HCT116 (cell line): ENCODE measurements around the gene OLA1. TPM values are rescaled to one million over a fixed set of nuclear protein-coding genes. Genes with fewer than 3 reads are reported as not detected.

Source experiments
- ATAC-seq: fragments of 200-7000 bp; cut with Tn5 transposase; 2 replicates; pipeline ENCODE4 v1.9.1; 2020; ENCODE audit warnings: mild to moderate bottlenecking, moderate library complexity
- BruUV-seq: library from RNA; stranded (reverse); fragments of 400-500 nt; replicated peaks from 2 replicates; lab custom pipeline; 2021; lab: Mats Ljungman, UMichigan
- CTCF ChIA-PET: fragments of 300-600 bp; sonication (Branson Sonifier 250); formaldehyde crosslinking; loops from one replicate; lab custom pipeline; 2021; ENCODE audit warnings: antibody characterized with exemption; lab: Charles Lee
- POLR2A ChIA-PET: fragments of 300-600, 350-600 bp; sonication (Branson Sonifier 250); formaldehyde crosslinking; loops from one replicate; lab custom pipeline; 2021; ENCODE audit warnings: antibody characterized with exemption; lab: Charles Lee
- RAD21 ChIA-PET, 2 experiments: fragments of 300-600 bp; sonication (Branson Sonifier 250); formaldehyde crosslinking; loops; one replicate each; lab custom pipeline; 2023; ENCODE audit warnings: low total read pairs in 2 of 2; ENCODE audit not compliant: uncharacterized antibody in 2 of 2, unreplicated experiment in 2 of 2, low non-redundant PET in 1 of 2; lab: Charles Lee
- DNase-seq: peaks from one replicate; pipeline ENCODE4 v3.0.0-alpha.2; 2010; ENCODE audit warnings: low read depth, low spot score
- H2AFZ ChIP-seq: fragments of 200-600 bp; shearing (Covaris generic), sonication (generic); 2 replicates; pipeline ENCODE4 v1.6.1; 2017; ENCODE audit warnings: low read depth, mixed run types, mixed read lengths, antibody characterized with exemption, low read length; ENCODE audit not compliant: poor library complexity, severe bottlenecking
- H3K27ac ChIP-seq: 2 replicates; pipeline ENCODE4 v1.5.1; 2012; ENCODE audit warnings: low read depth, low read length
- H3K27me3 ChIP-seq: fragments of 200-600 bp; sonication (generic); 2 replicates; pipeline ENCODE4 v1.6.1; 2016; ENCODE audit warnings: mixed run types, low read length, mixed read lengths; ENCODE audit not compliant: insufficient read depth
- H3K36me3 ChIP-seq, 2 experiments: fragments of 200-500 bp in 1 of 2; fragments of 200-600 bp in 1 of 2; sonication (Bioruptor generic) in 1 of 2; sonication (generic) in 1 of 2; 2 replicates each; pipeline versions ENCODE4 v1.5.1 to v1.6.1; 2014 to 2016; ENCODE audit warnings: low read length in 2 of 2, inconsistent platforms in 1 of 2, mixed read lengths in 1 of 2, mixed run types in 1 of 2; ENCODE audit not compliant: insufficient read depth in 2 of 2, control insufficient read depth in 1 of 2
- H3K4me1 ChIP-seq, 2 experiments: fragments of 200-600 bp in 1 of 2; sonication (generic) in 1 of 2; 2 replicates each; pipeline versions ENCODE4 v1.5.1 to v1.6.1; 2012 to 2017; ENCODE audit warnings: low read length in 2 of 2, inconsistent platforms in 1 of 2, mild to moderate bottlenecking in 1 of 2, mixed read lengths in 1 of 2, mixed run types in 1 of 2, moderate library complexity in 1 of 2; ENCODE audit not compliant: insufficient read depth in 2 of 2, control insufficient read depth in 1 of 2
- H3K4me2 ChIP-seq: fragments of 200-600 bp; sonication (generic); 2 replicates; pipeline ENCODE4 v1.6.1; 2017; ENCODE audit warnings: mixed run types, low read length, mixed read lengths
- H3K4me3 ChIP-seq, 2 experiments: fragments of 200-600 bp in 1 of 2; sonication (generic) in 1 of 2; replicated peaks in 1 of 2; 2 replicates each; pipeline ENCODE4 v1.5.1; 2011 to 2016; ENCODE audit warnings: low read length in 2 of 2, control low read depth in 1 of 2, low read depth in 1 of 2, mild to moderate bottlenecking in 1 of 2, mixed read lengths in 1 of 2, mixed run types in 1 of 2
- H3K79me2 ChIP-seq: fragments of 200-600 bp; sonication (generic); 2 replicates; pipeline ENCODE4 v1.6.1; 2017; ENCODE audit warnings: mild to moderate bottlenecking, mixed run types, low read length, moderate library complexity, mixed read lengths; ENCODE audit not compliant: insufficient read depth
- H3K9ac ChIP-seq: fragments of 200-600 bp; sonication (generic); 2 replicates; pipeline ENCODE4 v1.6.1; 2016; ENCODE audit warnings: low read length, mixed read lengths
- H3K9me2 ChIP-seq: fragments of 200-600 bp; sonication (generic), shearing (Covaris generic); 2 replicates; pipeline ENCODE4 v1.6.1; 2017; ENCODE audit warnings: mixed run types, mild to moderate bottlenecking, moderate library complexity; ENCODE audit not compliant: insufficient read depth
- H3K9me3 ChIP-seq, 2 experiments: fragments of 200-500 bp in 1 of 2; fragments of 200-600 bp in 1 of 2; sonication (Bioruptor generic) in 1 of 2; sonication (generic) in 1 of 2; 2 replicates each; pipeline ENCODE4 v1.6.1; 2014 to 2017; ENCODE audit warnings: low read length in 2 of 2, mixed read lengths in 2 of 2, inconsistent platforms in 1 of 2, low read depth in 1 of 2, mild to moderate bottlenecking in 1 of 2, mixed run types in 1 of 2, moderate library complexity in 1 of 2; ENCODE audit not compliant: control insufficient read depth in 1 of 2, insufficient read depth in 1 of 2
- H4K20me1 ChIP-seq: fragments of 200-600 bp; sonication (generic), shearing (Covaris generic); 2 replicates; pipeline ENCODE4 v1.6.1; 2017; ENCODE audit warnings: mixed run types, mild to moderate bottlenecking, moderate library complexity; ENCODE audit not compliant: insufficient read depth
- CTCF ChIP-seq, 3 experiments: fragments of 200-600 bp in 1 of 3; sonication (generic) in 1 of 3; IDR thresholded peaks in 2 of 3; conservative IDR thresholded peaks in 1 of 3; 2 replicates each; pipeline ENCODE4 v1.5.1; 2012 to 2017; ENCODE audit warnings: low read depth in 2 of 3, low read length in 2 of 3, antibody characterized with exemption in 1 of 3, borderline replicate concordance in 1 of 3, control low read depth in 1 of 3, mild to moderate bottlenecking in 1 of 3, mixed read lengths in 1 of 3, mixed run types in 1 of 3, moderate library complexity in 1 of 3; ENCODE audit not compliant: insufficient read depth in 1 of 3
- JUND ChIP-seq: IDR thresholded peaks from 2 replicates; pipeline ENCODE4 v1.6.1; 2012
- POLR2AphosphoS5 ChIP-seq: IDR thresholded peaks from 2 replicates; pipeline ENCODE4 v1.6.1; 2011; ENCODE audit warnings: mild to moderate bottlenecking, low read depth, low read length, moderate library complexity
- SRF ChIP-seq: IDR thresholded peaks from 2 replicates; pipeline ENCODE4 v1.6.1; 2012; ENCODE audit warnings: low read depth
- ZBTB33 ChIP-seq: IDR thresholded peaks from 2 replicates; pipeline ENCODE4 v1.6.1; 2011; ENCODE audit warnings: mild to moderate bottlenecking, low read length, moderate library complexity; ENCODE audit not compliant: insufficient replicate concordance; ENCODE audit errors: extremely low read depth
- intact Hi-C: fragments of 100-400 bp; cut with micrococcal nuclease; formaldehyde crosslinking; loops from 2 replicates; pipeline ENCODE4 v1.10.0; 2022
- total RNA-seq: library from RNA; stranded (reverse); gene quantifications from one replicate; pipeline ENCODE4 v1.2.1, GENCODE V29; 2021; ENCODE audit not compliant: unreplicated experiment

The OLA1 gene
- total RNA-seq, 1 experiment from 2014 or later, result 219 TPM

- ChIA-PET POLR2A (no interaction called here), RAD21 (no interaction called here), CTCF (no interaction called here)
- H3K9me2 ChIP-seq, result no peaks in the 10 kb centered on the region
- no peaks in the 10 kb centered on the region for H3K27me3 ChIP-seq
- H2AFZ ChIP-seq, result no peak overlapping the region
- ATAC-seq (no peak; the same call in 1 of the 2 replicates), DNase-seq (no peak)
- peaks cover 0 to 26% of the 10 kb centered on the region in 2 experiments; a peak in 2 of 4 replicates for H3K4me1 ChIP-seq
- intact Hi-C loops, result no loop called here
- no peak overlapping the region for H3K9ac ChIP-seq
- H3K4me3 ChIP-seq, result no peak overlapping the region
- H3K4me2 ChIP-seq, result no peak overlapping the region
- H3K36me3 ChIP-seq, result no peaks in the 10 kb centered on the region
- no peaks in the 10 kb centered on the region for H3K79me2 ChIP-seq
- no TSS peak for BruUV-seq
- TF ChIP-seq JUND (no peak), SRF (no peak), CTCF (IDR thresholded peaks at IDR 0.05 in 2 of 3, conservative IDR thresholded peaks at IDR 0.05 in 1 of 3; ENCODE audit: borderline replicate concordance in 1 of 3, insufficient read depth in 1 of 3, low read depth in 2 of 3, low read length in 2 of 3) (no peak), ZBTB33 (no peak), POLR2AphosphoS5 (no peak)
- TF ChIP-seq, all 23 proteins: peak for 0
- H3K27ac ChIP-seq, result no peak overlapping the region
- H3K9me3 ChIP-seq, result no peaks in the 10 kb centered on the region
- H4K20me1 ChIP-seq, result no peaks in the 10 kb centered on the region
Measured at GRCh38 chr2:174026122-174026845, 222.0 kb downstream of the OLA1 start.
